ENCODE results near the gene UBQLNL. TPM values are rescaled to one million over a fixed set of nuclear protein-coding genes. Genes with fewer than 3 reads are reported as not detected.

UBQLNL gene
- total RNA-seq, result 1.2 TPM

GRCh38 chr11:5516599-5516998 is at the start of gene UBQLNL:
Gene UBQLNL, minus strand, starts transcription at chr11:5516699. Its CDS starts 258 bp downstream, at chr11:5516441.

DNA sequence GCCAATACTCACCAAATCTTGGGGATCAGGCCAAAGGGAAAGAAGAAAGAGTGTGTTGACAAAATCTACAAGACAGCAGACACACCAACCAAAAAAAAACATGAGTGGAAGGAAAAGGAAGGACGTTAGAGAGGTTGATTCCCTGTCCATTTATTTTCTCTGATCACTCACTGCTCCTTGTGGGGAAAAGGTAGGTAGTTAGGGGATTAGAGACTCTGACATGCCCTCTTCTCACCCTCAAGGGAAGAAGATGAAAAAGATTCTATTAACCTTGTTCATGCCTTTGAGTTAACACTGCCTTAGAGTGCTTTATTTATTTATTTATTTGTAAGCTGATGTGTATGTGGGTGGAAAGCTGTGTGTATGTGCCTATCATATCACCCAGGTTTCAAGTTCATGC is 31.9 kb upstream of the UBQLNL start, which contains the start of gene OR52H1:
Gene OR52H1 (minus strand): TSS at position 101 of the 400 bp plus-strand sequence. CDS start 3,035 bp downstream, outside the sequence.

GRCh38 chr11:5509803-5510202 is 6.7 kb downstream of the UBQLNL start, which contains the start of gene UBQLN3:
Gene UBQLN3, minus strand, starts transcription at chr11:5509957. Its CDS starts 399 bp downstream, at chr11:5509558.

GRCh38 chr11:5488385-5488784 is 28.1 kb downstream of the UBQLNL start, which contains the start of gene OR52D1:
Gene OR52D1, plus strand, starts transcription at chr11:5488685. Its CDS starts 22 bp downstream, at chr11:5488707.

Other genes with a start within 250 kb of the UBQLNL start
- gene HBE1, start 246.8 kb downstream of the UBQLNL start, total RNA-seq, result 1.5 TPM
- not detected for gene OR51B4, start 214.8 kb downstream of the UBQLNL start, total RNA-seq
- gene OR51B2, start 192.4 kb downstream of the UBQLNL start, total RNA-seq, result 0.44 TPM
- gene OR51B5, start 173.2 kb downstream of the UBQLNL start, total RNA-seq, result 0.99 TPM
- not detected for gene OR51B6, start 165.2 kb downstream of the UBQLNL start, total RNA-seq
- not detected for gene OR51M1, start 132.9 kb downstream of the UBQLNL start, total RNA-seq
- not detected for gene OR51Q1, start 94.6 kb downstream of the UBQLNL start, total RNA-seq
- gene OR51I1, start 75.2 kb downstream of the UBQLNL start, total RNA-seq, result not detected
- gene OR51I2, start 67.4 kb downstream of the UBQLNL start, total RNA-seq, result not detected
- not detected for gene OR52D1, start 28.0 kb downstream of the UBQLNL start, total RNA-seq
- 0.88 TPM for gene UBQLN3, start 6.7 kb downstream of the UBQLNL start, total RNA-seq
- gene OR52H1, start 31.8 kb upstream of the UBQLNL start, total RNA-seq, result 0.66 TPM
- not detected for gene OR52B6, start 64.2 kb upstream of the UBQLNL start, total RNA-seq
- 5.8 TPM for gene TRIM6, start 79.9 kb upstream of the UBQLNL start, total RNA-seq
- gene TRIM34, start 108.3 kb upstream of the UBQLNL start, total RNA-seq, result 5.4 TPM
- gene TRIM5, start 168.4 kb upstream of the UBQLNL start, total RNA-seq, result 23.4 TPM
- gene TRIM22, start 173.1 kb upstream of the UBQLNL start, total RNA-seq, result 36.4 TPM
- gene OR56B1, start 219.7 kb upstream of the UBQLNL start, total RNA-seq, result not detected
- not detected for gene OR52N4, start 237.5 kb upstream of the UBQLNL start, total RNA-seq